Caco-2 (cell line): Measurements from ENCODE around the gene NCKAP5. TPM values are rescaled to one million over a fixed set of nuclear protein-coding genes. Genes with fewer than 3 reads are reported as not detected.

Experiments
- BruUV-seq: library from RNA; stranded (reverse); fragments of 400-500 nt; replicated peaks from 2 replicates; lab custom pipeline; 2021; lab: Mats Ljungman, UMichigan
- CTCF ChIA-PET: fragments of 300-600 bp; sonication (Branson Sonifier 250); formaldehyde crosslinking; loops from one replicate; lab custom pipeline; 2022; ENCODE audit warnings: antibody characterized with exemption; lab: Charles Lee
- POLR2A ChIA-PET: fragments of 300-600 bp; sonication (Branson Sonifier 250); formaldehyde crosslinking; loops from one replicate; lab custom pipeline; 2022; ENCODE audit warnings: antibody characterized with exemption; lab: Charles Lee
- DNase-seq, 2 experiments: peaks; one replicate each; pipeline versions ENCODE4 v3.0.0 to v3.0.0-alpha.2; 2020 to 2022
- H3K27me3 ChIP-seq: replicated peaks from 2 replicates; pipeline ENCODE4 v1.6.0; 2011; ENCODE audit warnings: low read length; ENCODE audit not compliant: control insufficient read depth, insufficient read depth
- H3K36me3 ChIP-seq: 2 replicates; pipeline ENCODE4 v1.5.1; 2011; ENCODE audit warnings: low read length; ENCODE audit not compliant: control insufficient read depth, insufficient read depth
- H3K4me1 ChIP-seq: fragments of 250-450 bp; sonication (Bioruptor Pico); 2 replicates; pipeline ENCODE4 v1.5.1; 2020; ENCODE audit warnings: mild to moderate bottlenecking
- H3K4me3 ChIP-seq: 2 replicates; pipeline ENCODE4 v1.5.1; 2011; ENCODE audit warnings: low read depth, mild to moderate bottlenecking, control low read depth, low read length
- H3K9me3 ChIP-seq: fragments of 250-450 bp; sonication (Bioruptor Pico); 2 replicates; pipeline ENCODE4 v1.5.1; 2020; ENCODE audit warnings: mild to moderate bottlenecking, moderate library complexity
- H3K27ac Mint-ChIP-seq: one replicate; pipeline ENCODE4 v1.8.0; 2022; ENCODE audit warnings: mixed read lengths; ENCODE audit not compliant: unreplicated experiment
- H3K27me3 Mint-ChIP-seq: one replicate; pipeline ENCODE4 v1.8.0; 2022; ENCODE audit warnings: mixed read lengths; ENCODE audit not compliant: insufficient read depth, unreplicated experiment
- H3K36me3 Mint-ChIP-seq: one replicate; pipeline ENCODE4 v1.8.0; 2022; ENCODE audit warnings: mild to moderate bottlenecking, mixed read lengths; ENCODE audit not compliant: insufficient read depth, unreplicated experiment
- H3K4me1 Mint-ChIP-seq: one replicate; pipeline ENCODE4 v1.8.0; 2022; ENCODE audit warnings: low read depth, mixed read lengths; ENCODE audit not compliant: unreplicated experiment
- H3K4me3 Mint-ChIP-seq: one replicate; pipeline ENCODE4 v1.8.0; 2022; ENCODE audit warnings: mild to moderate bottlenecking, moderate library complexity, mixed read lengths; ENCODE audit not compliant: unreplicated experiment
- H3K9me3 Mint-ChIP-seq: one replicate; pipeline ENCODE4 v1.8.0; 2022; ENCODE audit warnings: mixed read lengths; ENCODE audit not compliant: unreplicated experiment
- intact Hi-C: fragments of 100-400 bp; cut with micrococcal nuclease; formaldehyde crosslinking; loops from one replicate; pipeline ENCODE4 v1.10.0; 2022; ENCODE audit not compliant: unreplicated experiment
- total RNA-seq: library from RNA; stranded (reverse); gene quantifications from 2 replicates; pipeline ENCODE4 v1.2.3, GENCODE V29; 2022
- TF ChIP-seq, protein P1 (sequence below), 2 experiments: fragments of 200-600 bp in 1 of 2; IDR thresholded peaks; 1 replicate in 1 of 2; 2 replicates in 1 of 2; pipeline versions ENCODE4 v1.5.1 to v1.8.0; 2011 to 2022; ENCODE audit warnings: antibody characterized with exemption in 1 of 2, control low read depth in 1 of 2, inconsistent platforms in 1 of 2, low read depth in 1 of 2, low read length in 1 of 2, mild to moderate bottlenecking in 1 of 2, moderate library complexity in 1 of 2; ENCODE audit not compliant: insufficient read depth in 1 of 2, severe bottlenecking in 1 of 2, unreplicated experiment in 1 of 2

The NCKAP5 gene
- total RNA-seq, 1 experiment from 2014 or later, result 3.8 TPM

- H3K9me3 Mint-ChIP-seq, result no peaks in the 10 kb centered on the region
- H3K27ac Mint-ChIP-seq, result no peak overlapping the region
- no peaks in the 10 kb centered on the region for H3K9me3 ChIP-seq
- no peak overlapping the region for H3K4me3 Mint-ChIP-seq
- TF ChIP-seq, protein P1, sequence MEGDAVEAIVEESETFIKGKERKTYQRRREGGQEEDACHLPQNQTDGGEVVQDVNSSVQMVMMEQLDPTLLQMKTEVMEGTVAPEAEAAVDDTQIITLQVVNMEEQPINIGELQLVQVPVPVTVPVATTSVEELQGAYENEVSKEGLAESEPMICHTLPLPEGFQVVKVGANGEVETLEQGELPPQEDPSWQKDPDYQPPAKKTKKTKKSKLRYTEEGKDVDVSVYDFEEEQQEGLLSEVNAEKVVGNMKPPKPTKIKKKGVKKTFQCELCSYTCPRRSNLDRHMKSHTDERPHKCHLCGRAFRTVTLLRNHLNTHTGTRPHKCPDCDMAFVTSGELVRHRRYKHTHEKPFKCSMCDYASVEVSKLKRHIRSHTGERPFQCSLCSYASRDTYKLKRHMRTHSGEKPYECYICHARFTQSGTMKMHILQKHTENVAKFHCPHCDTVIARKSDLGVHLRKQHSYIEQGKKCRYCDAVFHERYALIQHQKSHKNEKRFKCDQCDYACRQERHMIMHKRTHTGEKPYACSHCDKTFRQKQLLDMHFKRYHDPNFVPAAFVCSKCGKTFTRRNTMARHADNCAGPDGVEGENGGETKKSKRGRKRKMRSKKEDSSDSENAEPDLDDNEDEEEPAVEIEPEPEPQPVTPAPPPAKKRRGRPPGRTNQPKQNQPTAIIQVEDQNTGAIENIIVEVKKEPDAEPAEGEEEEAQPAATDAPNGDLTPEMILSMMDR (IDR thresholded peaks at IDR 0.05; ENCODE audit: insufficient read depth in 1 of 2, low read depth in 1 of 2, low read length in 1 of 2, severe bottlenecking in 1 of 2, unreplicated experiment in 1 of 2), result no peak
- peaks cover 35% of the 10 kb centered on the region for H3K4me1 Mint-ChIP-seq
- H3K27me3 ChIP-seq, result no peaks in the 10 kb centered on the region
- H3K4me3 ChIP-seq, result no peak overlapping the region
- BruUV-seq, result no TSS peak
- no peaks in the 10 kb centered on the region for H3K36me3 Mint-ChIP-seq
- no peaks in the 10 kb centered on the region for H3K27me3 Mint-ChIP-seq
- H3K4me1 ChIP-seq, result peaks cover 25% of the 10 kb centered on the region
- H3K36me3 ChIP-seq, result no peaks in the 10 kb centered on the region
- ChIA-PET CTCF (no interaction called here), POLR2A (interaction anchor here (0.6 kb wide), 1 partner anchor 264 kb away, joined by 5 read pairs; no protein-coding TSS in a partner anchor)
- DNase-seq, result no peak
- intact Hi-C loops, result no loop called here
These were observed 3.0 kb upstream of the NCKAP5 start for GRCh38 chr2:133571249-133571648.

DNA sequence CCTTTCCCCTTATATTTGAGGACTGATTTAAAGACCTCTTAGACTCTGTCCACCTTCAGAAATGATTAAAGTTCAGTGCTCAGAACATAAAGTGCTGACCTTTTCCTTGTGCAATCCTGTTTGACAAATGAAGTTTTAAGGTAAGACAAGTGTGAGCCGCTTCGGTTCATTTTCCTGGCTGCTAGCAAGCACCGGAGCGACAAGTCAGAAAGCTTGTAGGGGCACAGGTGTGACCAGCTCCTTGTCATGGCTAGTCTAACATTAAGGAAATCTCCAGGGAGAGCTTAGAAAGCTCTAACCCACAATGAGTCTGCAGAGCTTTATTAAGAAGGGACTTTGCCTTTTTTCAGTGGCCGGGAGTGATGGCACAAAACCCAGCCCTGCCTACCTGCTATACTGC, 2.3 kb upstream of the NCKAP5 start:
- H3K4me3 ChIP-seq, result no peak overlapping the region
- H3K27me3 ChIP-seq, result no peaks in the 10 kb centered on the region
- peaks cover 19% of the 10 kb centered on the region for H3K4me1 ChIP-seq
- CTCF ChIA-PET, result no interaction called here
- TF ChIP-seq, protein P1 (IDR thresholded peaks at IDR 0.05; ENCODE audit: insufficient read depth in 1 of 2, low read depth in 1 of 2, low read length in 1 of 2, severe bottlenecking in 1 of 2, unreplicated experiment in 1 of 2), result no peak
- Mint-ChIP-seq H3K27ac (no peak overlapping the region), H3K36me3 (no peaks in the 10 kb centered on the region), H3K27me3 (no peaks in the 10 kb centered on the region), H3K4me1 (peaks cover 33% of the 10 kb centered on the region), H3K4me3 (no peak overlapping the region), H3K9me3 (no peaks in the 10 kb centered on the region)
- intact Hi-C loops, result no loop called here
- H3K36me3 ChIP-seq, result no peaks in the 10 kb centered on the region
- DNase-seq, result no peak
- POLR2A ChIA-PET, result interaction anchor here (0.6 kb wide), 1 partner anchor 263 kb away, joined by 5 read pairs; no protein-coding TSS in a partner anchor
- BruUV-seq, result no TSS peak
- H3K9me3 ChIP-seq, result no peaks in the 10 kb centered on the region

- Mint-ChIP-seq H3K4me3 (no peak overlapping the region), H3K9me3 (no peaks in the 10 kb centered on the region), H3K27ac (no peak overlapping the region), H3K4me1 (peaks cover 33% of the 10 kb centered on the region), H3K36me3 (no peaks in the 10 kb centered on the region), H3K27me3 (no peaks in the 10 kb centered on the region)
- TF ChIP-seq, protein P1 (IDR thresholded peaks at IDR 0.05; ENCODE audit: insufficient read depth in 1 of 2, low read depth in 1 of 2, low read length in 1 of 2, severe bottlenecking in 1 of 2, unreplicated experiment in 1 of 2), result no peak
- H3K4me1 ChIP-seq, result peaks cover 19% of the 10 kb centered on the region
- ChIA-PET POLR2A (no interaction called here), CTCF (no interaction called here)
- H3K9me3 ChIP-seq, result no peaks in the 10 kb centered on the region
- no TSS peak for BruUV-seq
- intact Hi-C loops, result loop anchor here (5.0 kb wide), 1 partner anchor 213 kb away; no protein-coding TSS in a partner anchor
- no peaks in the 10 kb centered on the region for H3K36me3 ChIP-seq
- H3K4me3 ChIP-seq, result no peak overlapping the region
- H3K27me3 ChIP-seq, result no peaks in the 10 kb centered on the region
- no peak for DNase-seq
These were observed 1.1 kb upstream of the NCKAP5 start for GRCh38 chr2:133569286-133569830.
